Raji (cell line): ENCODE measurements around the gene SIDT1.

ENCODE experiments used
- POLR2A ChIP-seq: IDR thresholded peaks from 2 replicates; pipeline ENCODE4 v1.6.1; 2011; ENCODE audit warnings: low read depth, low read length, control low read depth; ENCODE audit not compliant: insufficient read depth

Gene SIDT1

GRCh38 chr3:113570158-113570557 lies 37.8 kb downstream of the SIDT1 start:
- no peak for TF ChIP-seq POLR2A

- TF ChIP-seq POLR2A, result no peak
Observed at GRCh38 chr3:113571360-113571759, 39.0 kb downstream of the SIDT1 start.

GRCh38 chr3:113573728-113574127 lies 41.4 kb downstream of the SIDT1 start:
- TF ChIP-seq POLR2A, result no peak

- TF ChIP-seq POLR2A, result no peak
Observed at GRCh38 chr3:113574213-113574612, 41.9 kb downstream of the SIDT1 start.

GRCh38 chr3:113575206-113575605 lies 42.9 kb downstream of the SIDT1 start:
- no peak for TF ChIP-seq POLR2A

- no peak for TF ChIP-seq POLR2A
Observed at GRCh38 chr3:113585228-113585627, 52.9 kb downstream of the SIDT1 start.

- no peak for TF ChIP-seq POLR2A
Observed at GRCh38 chr3:113585720-113586119, 53.4 kb downstream of the SIDT1 start.

- no peak for TF ChIP-seq POLR2A
Observed at GRCh38 chr3:113588806-113589205, 56.5 kb downstream of the SIDT1 start.

GRCh38 chr3:113589971-113590370 lies 57.6 kb downstream of the SIDT1 start:
- no peak for TF ChIP-seq POLR2A

GRCh38 chr3:113590983-113591382 lies 58.6 kb downstream of the SIDT1 start:
- no peak for TF ChIP-seq POLR2A

GRCh38 chr3:113594066-113594465 lies 61.7 kb downstream of the SIDT1 start:
- TF ChIP-seq POLR2A, result no peak

GRCh38 chr3:113597596-113598354 lies 65.4 kb downstream of the SIDT1 start:
- no peak for TF ChIP-seq POLR2A

GRCh38 chr3:113600418-113601182 lies 68.2 kb downstream of the SIDT1 start:
- TF ChIP-seq POLR2A, result no peak

- TF ChIP-seq POLR2A, result no peak
Observed at GRCh38 chr3:113601240-113601639, 68.9 kb downstream of the SIDT1 start.

- TF ChIP-seq POLR2A, result no peak
Observed at GRCh38 chr3:113602256-113602655, 69.9 kb downstream of the SIDT1 start.

- no peak for TF ChIP-seq POLR2A
Observed at GRCh38 chr3:113602836-113603235, 70.5 kb downstream of the SIDT1 start.

- no peak for TF ChIP-seq POLR2A
Observed at GRCh38 chr3:113606539-113607218, 74.3 kb downstream of the SIDT1 start.

GRCh38 chr3:113607219-113607596 lies 74.9 kb downstream of the SIDT1 start:
- no peak for TF ChIP-seq POLR2A
